Stimulated activated CD8-positive, alpha-beta memory T cell treated with anti-CD3 and anti-CD28 coated beads, Interleukin-15, amount 100 ng/mL, for 48 hours (primary cell): ENCODE results near the gene NIFK.
"Not testable (repeated sequence)": the region's sequence is repeated elsewhere in the genome, so short reads cannot be mapped to it uniquely, and the experiment has no call there.

Source experiments
- DNase-seq, 2 donors: peaks; one replicate each; pipeline ENCODE4 v3.0.0-alpha.2; 2020; ENCODE audit warnings: low read depth in 2 of 2

NIFK gene

GRCh38 chr2:121694398-121695170 lies 42.1 kb downstream of the NIFK start:
- no peak for DNase-seq

- DNase-seq = not testable (repeated sequence)
Observed at GRCh38 chr2:121690572-121690971, 46.1 kb downstream of the NIFK start.

- no peak for DNase-seq
Observed at GRCh38 chr2:121690095-121690494, 46.6 kb downstream of the NIFK start.

- no peak for DNase-seq
Observed at GRCh38 chr2:121689356-121689755, 47.3 kb downstream of the NIFK start.

- no peak for DNase-seq
Observed at GRCh38 chr2:121688820-121689219, 47.9 kb downstream of the NIFK start.

- DNase-seq = no peak
Observed at GRCh38 chr2:121686902-121687301, 49.8 kb downstream of the NIFK start.

- DNase-seq = no peak
Observed at GRCh38 chr2:121686218-121686617, 50.5 kb downstream of the NIFK start.

GRCh38 chr2:121682396-121683298 lies 54.0 kb downstream of the NIFK start:
- DNase-seq = no peak

- no peak for DNase-seq
Observed at GRCh38 chr2:121677855-121678254, 58.8 kb downstream of the NIFK start.
